Peyer's patch (tissue), 4 donors: ENCODE results near the gene TSPEAR.
"Not testable (repeated sequence)": the region's sequence is repeated elsewhere in the genome, so short reads cannot be mapped to it uniquely, and the experiment has no call there.

ENCODE experiments used
- POLR2A ChIP-seq, 2 donors: fragments of 450-650 bp; IDR thresholded peaks; one replicate each; pipeline ENCODE4 v1.5.1; 2017; ENCODE audit warnings: antibody characterized with exemption in 2 of 2, mild to moderate bottlenecking in 2 of 2, moderate library complexity in 2 of 2
- TF ChIP-seq, protein P1 (sequence below), 6 experiments: fragments of 450-650 bp in 4 of 6; fragments of 200-600 bp in 2 of 6; sonication (generic) in 1 of 6; IDR thresholded peaks; one replicate each; pipeline ENCODE4 v1.5.1; 2017 to 2019; ENCODE audit warnings: antibody characterized with exemption in 6 of 6, mild to moderate bottlenecking in 3 of 6, moderate library complexity in 1 of 6

DNA sequence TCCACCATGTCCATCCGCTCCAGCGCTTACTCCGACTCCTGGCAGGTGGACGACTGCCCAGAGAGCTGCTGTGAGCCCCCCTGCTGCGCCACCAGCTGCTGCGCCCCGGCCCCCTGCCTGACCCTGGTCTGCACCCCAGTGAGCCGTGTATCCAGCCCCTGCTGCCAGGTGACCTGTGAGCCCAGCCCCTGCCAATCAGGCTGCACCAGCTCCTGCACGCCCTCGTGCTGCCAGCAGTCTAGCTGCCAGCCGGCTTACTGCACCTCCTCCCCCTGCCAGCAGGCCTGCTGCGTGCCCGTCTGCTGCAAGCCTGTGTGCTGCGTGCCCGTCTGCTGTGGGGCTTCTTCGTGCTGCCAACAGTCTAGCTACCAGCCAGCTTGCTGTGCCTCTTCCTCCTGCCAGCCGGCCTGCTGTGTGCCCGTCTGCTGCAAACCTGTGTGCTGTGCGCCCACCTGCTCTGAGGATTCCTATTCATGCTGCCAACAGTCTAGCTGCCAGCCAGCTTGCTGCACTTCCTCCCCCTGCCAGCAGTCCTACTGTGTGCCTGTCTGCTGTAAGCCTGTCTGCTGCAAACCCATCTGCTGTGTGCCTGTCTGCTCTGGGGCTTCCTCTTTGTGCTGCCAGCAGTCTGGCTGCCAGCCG, 84.1 kb downstream of the TSPEAR start:
- TF ChIP-seq, protein P1, sequence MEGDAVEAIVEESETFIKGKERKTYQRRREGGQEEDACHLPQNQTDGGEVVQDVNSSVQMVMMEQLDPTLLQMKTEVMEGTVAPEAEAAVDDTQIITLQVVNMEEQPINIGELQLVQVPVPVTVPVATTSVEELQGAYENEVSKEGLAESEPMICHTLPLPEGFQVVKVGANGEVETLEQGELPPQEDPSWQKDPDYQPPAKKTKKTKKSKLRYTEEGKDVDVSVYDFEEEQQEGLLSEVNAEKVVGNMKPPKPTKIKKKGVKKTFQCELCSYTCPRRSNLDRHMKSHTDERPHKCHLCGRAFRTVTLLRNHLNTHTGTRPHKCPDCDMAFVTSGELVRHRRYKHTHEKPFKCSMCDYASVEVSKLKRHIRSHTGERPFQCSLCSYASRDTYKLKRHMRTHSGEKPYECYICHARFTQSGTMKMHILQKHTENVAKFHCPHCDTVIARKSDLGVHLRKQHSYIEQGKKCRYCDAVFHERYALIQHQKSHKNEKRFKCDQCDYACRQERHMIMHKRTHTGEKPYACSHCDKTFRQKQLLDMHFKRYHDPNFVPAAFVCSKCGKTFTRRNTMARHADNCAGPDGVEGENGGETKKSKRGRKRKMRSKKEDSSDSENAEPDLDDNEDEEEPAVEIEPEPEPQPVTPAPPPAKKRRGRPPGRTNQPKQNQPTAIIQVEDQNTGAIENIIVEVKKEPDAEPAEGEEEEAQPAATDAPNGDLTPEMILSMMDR (IDR thresholded peaks at IDR 0.05) = not testable (repeated sequence)
- TF ChIP-seq POLR2A (IDR thresholded peaks at IDR 0.05) = not testable (repeated sequence)
